ENCODE results near the gene SLAIN2.

The SLAIN2 gene

GRCh38 chr4:48410812-48411211, 69.5 kb downstream of the SLAIN2 start:
- H3K4me1 Mint-ChIP-seq, result no peaks in the 10 kb centered on the region
- H3K9me3 Mint-ChIP-seq, result no peaks in the 10 kb centered on the region
- no peaks in the 10 kb centered on the region for H3K27me3 Mint-ChIP-seq (ENCODE audit: low read depth)
- no peak overlapping the region for H3K4me3 Mint-ChIP-seq
- no peak overlapping the region for H3K27ac Mint-ChIP-seq
- TF ChIP-seq, protein P1, sequence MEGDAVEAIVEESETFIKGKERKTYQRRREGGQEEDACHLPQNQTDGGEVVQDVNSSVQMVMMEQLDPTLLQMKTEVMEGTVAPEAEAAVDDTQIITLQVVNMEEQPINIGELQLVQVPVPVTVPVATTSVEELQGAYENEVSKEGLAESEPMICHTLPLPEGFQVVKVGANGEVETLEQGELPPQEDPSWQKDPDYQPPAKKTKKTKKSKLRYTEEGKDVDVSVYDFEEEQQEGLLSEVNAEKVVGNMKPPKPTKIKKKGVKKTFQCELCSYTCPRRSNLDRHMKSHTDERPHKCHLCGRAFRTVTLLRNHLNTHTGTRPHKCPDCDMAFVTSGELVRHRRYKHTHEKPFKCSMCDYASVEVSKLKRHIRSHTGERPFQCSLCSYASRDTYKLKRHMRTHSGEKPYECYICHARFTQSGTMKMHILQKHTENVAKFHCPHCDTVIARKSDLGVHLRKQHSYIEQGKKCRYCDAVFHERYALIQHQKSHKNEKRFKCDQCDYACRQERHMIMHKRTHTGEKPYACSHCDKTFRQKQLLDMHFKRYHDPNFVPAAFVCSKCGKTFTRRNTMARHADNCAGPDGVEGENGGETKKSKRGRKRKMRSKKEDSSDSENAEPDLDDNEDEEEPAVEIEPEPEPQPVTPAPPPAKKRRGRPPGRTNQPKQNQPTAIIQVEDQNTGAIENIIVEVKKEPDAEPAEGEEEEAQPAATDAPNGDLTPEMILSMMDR (IDR thresholded peaks at IDR 0.05; ENCODE audit: unreplicated experiment in 3 of 3), result no peak
- H3K36me3 Mint-ChIP-seq (ENCODE audit: low read depth), result peaks cover 53% of the 10 kb centered on the region

- TF ChIP-seq, protein P1 (IDR thresholded peaks at IDR 0.05; ENCODE audit: unreplicated experiment in 3 of 3), result no peak
- Mint-ChIP-seq H3K27me3 (ENCODE audit: low read depth) (no peaks in the 10 kb centered on the region), H3K4me3 (no peak overlapping the region), H3K9me3 (peaks cover 6% of the 10 kb centered on the region), H3K4me1 (no peaks in the 10 kb centered on the region), H3K36me3 (ENCODE audit: low read depth) (peaks cover 54% of the 10 kb centered on the region), H3K27ac (no peak overlapping the region)
Observed at GRCh38 chr4:48420144-48420543, 78.8 kb downstream of the SLAIN2 start.

DNA sequence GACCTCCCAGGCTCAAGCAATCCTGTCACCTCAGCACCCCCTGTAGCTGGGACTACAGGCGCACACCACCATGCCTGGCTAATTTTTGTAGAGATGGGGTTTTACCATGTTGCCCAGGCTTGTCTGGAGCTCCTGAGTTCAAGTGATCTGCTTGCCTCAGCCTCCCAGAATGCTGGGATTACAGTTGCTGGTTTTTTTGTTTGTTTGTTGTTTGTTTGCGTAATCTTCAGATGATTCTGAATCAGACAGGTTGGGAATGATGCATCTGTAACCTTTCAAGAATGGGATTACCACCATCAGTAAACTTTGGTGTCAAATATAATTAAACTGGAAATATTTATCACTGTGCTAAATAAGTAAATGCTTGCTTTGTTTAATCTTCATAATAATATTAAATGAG, 79.8 kb downstream of the SLAIN2 start:
- TF ChIP-seq, protein P1 (IDR thresholded peaks at IDR 0.05; ENCODE audit: unreplicated experiment in 3 of 3), result no peak
- no peak overlapping the region for H3K4me3 Mint-ChIP-seq
- H3K36me3 Mint-ChIP-seq (ENCODE audit: low read depth), result peaks cover 54% of the 10 kb centered on the region
- peaks cover 6% of the 10 kb centered on the region for H3K9me3 Mint-ChIP-seq
- H3K27ac Mint-ChIP-seq, result no peak overlapping the region
- H3K4me1 Mint-ChIP-seq, result no peaks in the 10 kb centered on the region
- no peaks in the 10 kb centered on the region for H3K27me3 Mint-ChIP-seq (ENCODE audit: low read depth)

DNA sequence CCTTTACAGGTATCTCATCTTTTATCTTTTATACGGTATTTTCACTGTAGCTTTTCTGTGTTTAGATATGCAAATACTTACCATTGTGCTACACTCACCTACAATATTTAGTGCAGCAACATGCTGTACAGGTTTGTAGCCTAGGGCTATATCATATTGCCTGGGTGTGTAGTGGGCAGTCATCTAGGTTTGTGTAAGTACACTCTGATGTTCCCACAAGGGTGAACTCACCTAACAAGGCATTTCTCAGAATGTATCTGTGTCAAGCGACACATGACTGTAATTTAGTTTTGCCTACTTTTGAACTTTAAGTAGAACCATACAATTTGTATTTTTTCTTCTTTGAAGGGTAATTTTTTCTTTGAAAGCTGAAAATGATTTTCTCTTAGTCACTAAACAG, 87.6 kb downstream of the SLAIN2 start:
- no peak overlapping the region for H3K4me3 Mint-ChIP-seq
- TF ChIP-seq, protein P1 (IDR thresholded peaks at IDR 0.05; ENCODE audit: unreplicated experiment in 3 of 3), result no peak

GRCh38 chr4:48429709-48430474, 88.6 kb downstream of the SLAIN2 start:
- no peaks in the 10 kb centered on the region for H3K4me1 Mint-ChIP-seq
- H3K36me3 Mint-ChIP-seq (ENCODE audit: low read depth), result peaks cover 13% of the 10 kb centered on the region
- TF ChIP-seq, protein P1 (IDR thresholded peaks at IDR 0.05; ENCODE audit: unreplicated experiment in 3 of 3), result no peak
- no peaks in the 10 kb centered on the region for H3K27me3 Mint-ChIP-seq (ENCODE audit: low read depth)
- no peak overlapping the region for H3K27ac Mint-ChIP-seq
- no peaks in the 10 kb centered on the region for H3K9me3 Mint-ChIP-seq
- no peak overlapping the region for H3K4me3 Mint-ChIP-seq

More for the DNA sequence above, 87.6 kb downstream of the SLAIN2 start:
- Mint-ChIP-seq H3K4me1 (no peaks in the 10 kb centered on the region), H3K27me3 (ENCODE audit: low read depth) (no peaks in the 10 kb centered on the region), H3K27ac (no peak overlapping the region), H3K36me3 (ENCODE audit: low read depth) (peaks cover 14% of the 10 kb centered on the region), H3K9me3 (no peaks in the 10 kb centered on the region)

GRCh38 chr4:48431401-48431800, 90.1 kb downstream of the SLAIN2 start:
- H3K27ac Mint-ChIP-seq, result no peak overlapping the region
- no peak overlapping the region for H3K4me3 Mint-ChIP-seq
- H3K9me3 Mint-ChIP-seq, result no peaks in the 10 kb centered on the region
- TF ChIP-seq, protein P1 (IDR thresholded peaks at IDR 0.05; ENCODE audit: unreplicated experiment in 3 of 3), result no peak
- H3K4me1 Mint-ChIP-seq, result no peaks in the 10 kb centered on the region
- H3K27me3 Mint-ChIP-seq (ENCODE audit: low read depth), result no peaks in the 10 kb centered on the region
- peaks cover 11% of the 10 kb centered on the region for H3K36me3 Mint-ChIP-seq (ENCODE audit: low read depth)

All from nephron (organoid).